Loucy (cell line): ENCODE results near the gene CREBL2.

Experiments
- H2AFZ ChIP-seq: fragments of 200-600 bp; sonication (generic); 2 replicates; pipeline ENCODE4 v1.6.0; 2016; ENCODE audit warnings: antibody characterized with exemption, mild to moderate bottlenecking, low read length, moderate library complexity
- H3F3A ChIP-seq: fragments of 200-600 bp; 2 replicates; pipeline ENCODE4 v1.6.0; 2016; ENCODE audit warnings: antibody characterized with exemption, low read depth, mild to moderate bottlenecking
- H3K27me3 ChIP-seq: fragments of 200-600 bp; sonication (generic); 2 replicates; pipeline ENCODE4 v1.6.1; 2014; ENCODE audit warnings: low read length, mild to moderate bottlenecking; ENCODE audit not compliant: insufficient read depth, poor library complexity, severe bottlenecking
- H3K36me3 ChIP-seq: fragments of 200-600 bp; sonication (generic); 2 replicates; pipeline ENCODE4 v1.6.1; 2016; ENCODE audit warnings: low read length; ENCODE audit not compliant: insufficient read depth
- H3K4me1 ChIP-seq: fragments of 200-600 bp; sonication (generic); 2 replicates; pipeline ENCODE4 v1.5.1; 2014; ENCODE audit warnings: low read length, mild to moderate bottlenecking; ENCODE audit not compliant: insufficient read depth, poor library complexity, severe bottlenecking
- H3K4me2 ChIP-seq: fragments of 200-600 bp; sonication (generic); 2 replicates; pipeline ENCODE4 v1.6.0; 2014; ENCODE audit warnings: antibody characterized with exemption, low read length, low read depth, mild to moderate bottlenecking; ENCODE audit not compliant: poor library complexity, severe bottlenecking
- H3K4me3 ChIP-seq: fragments of 200-600 bp; sonication (generic); 2 replicates; pipeline ENCODE4 v1.5.1; 2014; ENCODE audit warnings: low read length, mild to moderate bottlenecking, mixed read lengths; ENCODE audit not compliant: poor library complexity, severe bottlenecking
- H3K79me2 ChIP-seq: fragments of 200-600 bp; sonication (generic); 2 replicates; pipeline ENCODE4 v1.6.1; 2014; ENCODE audit warnings: low read length; ENCODE audit not compliant: insufficient read depth
- H3K9ac ChIP-seq: fragments of 200-600 bp; sonication (generic); 2 replicates; pipeline ENCODE4 v1.6.0; 2014; ENCODE audit warnings: mild to moderate bottlenecking, low read depth, low read length, moderate library complexity; ENCODE audit not compliant: poor library complexity, severe bottlenecking
- H3K9me2 ChIP-seq: fragments of 200-600 bp; sonication (generic); replicated peaks from 2 replicates; pipeline ENCODE4 v1.6.1; 2016; ENCODE audit warnings: low read depth, low read length, mixed read lengths
- H3K9me3 ChIP-seq: fragments of 200-600 bp; sonication (generic); 2 replicates; pipeline ENCODE4 v1.6.1; 2014; ENCODE audit warnings: mild to moderate bottlenecking, antibody characterized with exemption, low read length, low read depth; ENCODE audit not compliant: insufficient read depth
- H4K20me1 ChIP-seq: fragments of 200-600 bp; sonication (generic); 2 replicates; pipeline ENCODE4 v1.6.0; 2014; ENCODE audit warnings: antibody characterized with exemption, low read length, mild to moderate bottlenecking; ENCODE audit not compliant: insufficient read depth, poor library complexity, severe bottlenecking
- CTCF ChIP-seq: fragments of 200-600 bp; sonication (generic); conservative IDR thresholded peaks from 2 replicates; pipeline ENCODE4 v1.5.1; 2014; ENCODE audit warnings: mild to moderate bottlenecking, antibody characterized with exemption, low read length
- EZH2phosphoT487 ChIP-seq: fragments of 200-600 bp; IDR thresholded peaks from 2 replicates; pipeline ENCODE4 v1.6.1; 2018; ENCODE audit warnings: antibody characterized with exemption, mild to moderate bottlenecking, moderate library complexity, borderline replicate concordance

The CREBL2 gene

GRCh38 chr12:12609692-12610091 is 2.0 kb upstream of the CREBL2 start:
- TF ChIP-seq CTCF = no peak
- TF ChIP-seq EZH2phosphoT487 = no peak
- Histone ChIP-seq H3K4me2 (no peak overlapping the region), H2AFZ (no peak overlapping the region), H3K4me3 (no peak overlapping the region), H3K4me1 (peaks cover 10% of the 10 kb centered on the region), H3K9ac (no peak overlapping the region), H3K27me3 (no peaks in the 10 kb centered on the region), H3K9me2 (no peaks in the 10 kb centered on the region), H3F3A (no peaks in the 10 kb centered on the region), H3K79me2 (no peaks in the 10 kb centered on the region), H3K9me3 (no peaks in the 10 kb centered on the region), H4K20me1 (no peaks in the 10 kb centered on the region), H3K36me3 (no peaks in the 10 kb centered on the region)

- no peaks in the 10 kb centered on the region for H4K20me1 ChIP-seq
- H3K4me2 ChIP-seq = peak overlapping the region; percentile 83
- H3K27me3 ChIP-seq = no peaks in the 10 kb centered on the region
- H3K4me1 ChIP-seq = peaks cover 10% of the 10 kb centered on the region
- H3F3A ChIP-seq = no peaks in the 10 kb centered on the region
- H3K9ac ChIP-seq = peak overlapping the region; percentile 85
- no peak overlapping the region for H2AFZ ChIP-seq
- no peaks in the 10 kb centered on the region for H3K9me2 ChIP-seq
- no peaks in the 10 kb centered on the region for H3K9me3 ChIP-seq
- H3K79me2 ChIP-seq = no peaks in the 10 kb centered on the region
- TF ChIP-seq CTCF (no peak), EZH2phosphoT487 (no peak)
- H3K36me3 ChIP-seq = no peaks in the 10 kb centered on the region
- peak overlapping the region; percentile 92 for H3K4me3 ChIP-seq
These were observed 965 bp upstream of the CREBL2 start for GRCh38 chr12:12610711-12611110.

GRCh38 chr12:12612358-12612757 is 682 bp downstream of the CREBL2 start:
- H3K9me2 ChIP-seq = no peaks in the 10 kb centered on the region
- peak overlapping the region; percentile 83 for H3K4me2 ChIP-seq
- H3K9ac ChIP-seq = peak overlapping the region; percentile 85
- H3K9me3 ChIP-seq = no peaks in the 10 kb centered on the region
- no peaks in the 10 kb centered on the region for H3K36me3 ChIP-seq
- no peaks in the 10 kb centered on the region for H3K79me2 ChIP-seq
- H2AFZ ChIP-seq = peak overlapping the region; percentile 97
- TF ChIP-seq CTCF (no peak), EZH2phosphoT487 (no peak)
- peak overlapping the region; percentile 92 for H3K4me3 ChIP-seq
- H3K27me3 ChIP-seq = no peaks in the 10 kb centered on the region
- H3K4me1 ChIP-seq = peaks cover 16% of the 10 kb centered on the region
- H3F3A ChIP-seq = no peaks in the 10 kb centered on the region
- H4K20me1 ChIP-seq = no peaks in the 10 kb centered on the region
